ENCODE measurements around the gene PDPN. TPM values are rescaled to one million over a fixed set of nuclear protein-coding genes. Genes with fewer than 3 reads are reported as not detected.

Gene PDPN
- total RNA-seq, 1 donor from 2014 or later = 29.5 TPM

- DNase-seq (ENCODE audit: low spot score) = no peak
Observed at GRCh38 chr1:13577846-13578245, 5.8 kb upstream of the PDPN start.

- DNase-seq (ENCODE audit: low spot score) = no peak
Observed at GRCh38 chr1:13581446-13581845, 2.2 kb upstream of the PDPN start.

- no peak for DNase-seq (ENCODE audit: low spot score)
Observed at GRCh38 chr1:13582713-13583443, 754 bp upstream of the PDPN start.

GRCh38 chr1:13583966-13584791, 547 bp downstream of the PDPN start:
- DNase-seq (ENCODE audit: low spot score) = peak; percentile 64

- no peak for DNase-seq (ENCODE audit: low spot score)
Observed at GRCh38 chr1:13584876-13585611, 1.4 kb downstream of the PDPN start.

- DNase-seq (ENCODE audit: low spot score) = no peak
Observed at GRCh38 chr1:13585612-13585991, 2.0 kb downstream of the PDPN start.

GRCh38 chr1:13586001-13586400, 2.4 kb downstream of the PDPN start:
- DNase-seq (ENCODE audit: low spot score) = no peak

GRCh38 chr1:13587256-13588030, 3.8 kb downstream of the PDPN start:
- DNase-seq (ENCODE audit: low spot score) = no peak

GRCh38 chr1:13588946-13589796, 5.5 kb downstream of the PDPN start:
- no peak for DNase-seq (ENCODE audit: low spot score)

GRCh38 chr1:13590486-13590885, 6.9 kb downstream of the PDPN start:
- no peak for DNase-seq (ENCODE audit: low spot score)

- peak; percentile 54 for DNase-seq (ENCODE audit: low spot score)
Observed at GRCh38 chr1:13593511-13594131, 10.0 kb downstream of the PDPN start.

GRCh38 chr1:13595411-13595810, 11.8 kb downstream of the PDPN start:
- no peak for DNase-seq (ENCODE audit: low spot score)

GRCh38 chr1:13597166-13597565, 13.5 kb downstream of the PDPN start:
- DNase-seq (ENCODE audit: low spot score) = no peak

GRCh38 chr1:13600762-13601453, 17.3 kb downstream of the PDPN start:
- DNase-seq (ENCODE audit: low spot score) = no peak

GRCh38 chr1:13604176-13604575, 20.5 kb downstream of the PDPN start:
- DNase-seq (ENCODE audit: low spot score) = no peak

- no peak for DNase-seq (ENCODE audit: low spot score)
Observed at GRCh38 chr1:13604721-13605120, 21.1 kb downstream of the PDPN start.

GRCh38 chr1:13605159-13605558, 21.5 kb downstream of the PDPN start:
- DNase-seq (ENCODE audit: low spot score) = no peak

- no peak for DNase-seq (ENCODE audit: low spot score)
Observed at GRCh38 chr1:13607002-13607401, 23.4 kb downstream of the PDPN start.

- DNase-seq (ENCODE audit: low spot score) = no peak
Observed at GRCh38 chr1:13616234-13616633, 32.6 kb downstream of the PDPN start.

- DNase-seq (ENCODE audit: low spot score) = no peak
Observed at GRCh38 chr1:13617108-13617507, 33.5 kb downstream of the PDPN start.

Data from ureter (tissue), 1 donor.